Activated CD4-positive, alpha-beta T cell treated with anti-CD3 and anti-CD28 coated beads, Interleukin-2, amount 10 ng/mL, durations not matched to agents 24 days and 14 days (primary cell): ENCODE measurements around the gene INTS4. TPM values are rescaled to one million over a fixed set of nuclear protein-coding genes. Genes with fewer than 3 reads are reported as not detected.
"Not testable (repeated sequence)": the region's sequence is repeated elsewhere in the genome, so short reads cannot be mapped to it uniquely, and the experiment has no call there.

Experiments used
- DNase-seq: peaks from one replicate; pipeline ENCODE4 v3.0.0; 2022
- H3K27ac Mint-ChIP-seq: one replicate; pipeline ENCODE4 v1.8.0; 2022; ENCODE audit warnings: mild to moderate bottlenecking, mixed read lengths
- H3K27me3 Mint-ChIP-seq: one replicate; pipeline ENCODE4 v1.8.0; 2022; ENCODE audit warnings: mixed read lengths
- H3K36me3 Mint-ChIP-seq: one replicate; pipeline ENCODE4 v1.8.0; 2022; ENCODE audit warnings: low read depth, mild to moderate bottlenecking, mixed read lengths
- H3K4me1 Mint-ChIP-seq: one replicate; pipeline ENCODE4 v1.8.0; 2021; ENCODE audit warnings: mixed read lengths
- H3K4me3 Mint-ChIP-seq: one replicate; pipeline ENCODE4 v1.8.0; 2022; ENCODE audit warnings: mild to moderate bottlenecking, moderate library complexity, mixed read lengths
- H3K9me3 Mint-ChIP-seq: one replicate; pipeline ENCODE4 v1.8.0; 2021; ENCODE audit warnings: mixed read lengths
- intact Hi-C: fragments of 100-400 bp; cut with micrococcal nuclease; formaldehyde crosslinking; loops from one replicate; pipeline ENCODE4 v1.15.1; 2023
- total RNA-seq: library from RNA; stranded (reverse); gene quantifications from 2 replicates; pipeline ENCODE4 v1.2.3, GENCODE V29; 2022

The INTS4 gene, protein sequence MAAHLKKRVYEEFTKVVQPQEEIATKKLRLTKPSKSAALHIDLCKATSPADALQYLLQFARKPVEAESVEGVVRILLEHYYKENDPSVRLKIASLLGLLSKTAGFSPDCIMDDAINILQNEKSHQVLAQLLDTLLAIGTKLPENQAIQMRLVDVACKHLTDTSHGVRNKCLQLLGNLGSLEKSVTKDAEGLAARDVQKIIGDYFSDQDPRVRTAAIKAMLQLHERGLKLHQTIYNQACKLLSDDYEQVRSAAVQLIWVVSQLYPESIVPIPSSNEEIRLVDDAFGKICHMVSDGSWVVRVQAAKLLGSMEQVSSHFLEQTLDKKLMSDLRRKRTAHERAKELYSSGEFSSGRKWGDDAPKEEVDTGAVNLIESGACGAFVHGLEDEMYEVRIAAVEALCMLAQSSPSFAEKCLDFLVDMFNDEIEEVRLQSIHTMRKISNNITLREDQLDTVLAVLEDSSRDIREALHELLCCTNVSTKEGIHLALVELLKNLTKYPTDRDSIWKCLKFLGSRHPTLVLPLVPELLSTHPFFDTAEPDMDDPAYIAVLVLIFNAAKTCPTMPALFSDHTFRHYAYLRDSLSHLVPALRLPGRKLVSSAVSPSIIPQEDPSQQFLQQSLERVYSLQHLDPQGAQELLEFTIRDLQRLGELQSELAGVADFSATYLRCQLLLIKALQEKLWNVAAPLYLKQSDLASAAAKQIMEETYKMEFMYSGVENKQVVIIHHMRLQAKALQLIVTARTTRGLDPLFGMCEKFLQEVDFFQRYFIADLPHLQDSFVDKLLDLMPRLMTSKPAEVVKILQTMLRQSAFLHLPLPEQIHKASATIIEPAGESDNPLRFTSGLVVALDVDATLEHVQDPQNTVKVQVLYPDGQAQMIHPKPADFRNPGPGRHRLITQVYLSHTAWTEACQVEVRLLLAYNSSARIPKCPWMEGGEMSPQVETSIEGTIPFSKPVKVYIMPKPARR
- 60.0 and 60.8 TPM in 2 replicates for total RNA-seq

GRCh38 chr11:77994434-77995362, at the start of gene INTS4:
INTS4 (minus strand) TSS chr11:77994668; CDS start chr11:77994643, 25 bp downstream.
- Mint-ChIP-seq H3K4me3 (peak within 1 kb of the TSS; percentile 97), H3K27ac (peak within 1 kb of the TSS; percentile 92), H3K27me3 (peaks cover 2% of the 10 kb centered on the region), H3K4me1 (peaks cover 21% of the 10 kb centered on the region), H3K36me3 (peaks cover 5% of the 10 kb centered on the region), H3K9me3 (no peaks in the 10 kb centered on the region)
- intact Hi-C loops = loop anchor here (1.0 to 2.0 kb wide), 6 partner anchors 52 to 580 kb away; partner anchors contain the start of genes CLNS1A, GAB2, KCTD21 and NARS2
- DNase-seq = peak; percentile 99

DNA sequence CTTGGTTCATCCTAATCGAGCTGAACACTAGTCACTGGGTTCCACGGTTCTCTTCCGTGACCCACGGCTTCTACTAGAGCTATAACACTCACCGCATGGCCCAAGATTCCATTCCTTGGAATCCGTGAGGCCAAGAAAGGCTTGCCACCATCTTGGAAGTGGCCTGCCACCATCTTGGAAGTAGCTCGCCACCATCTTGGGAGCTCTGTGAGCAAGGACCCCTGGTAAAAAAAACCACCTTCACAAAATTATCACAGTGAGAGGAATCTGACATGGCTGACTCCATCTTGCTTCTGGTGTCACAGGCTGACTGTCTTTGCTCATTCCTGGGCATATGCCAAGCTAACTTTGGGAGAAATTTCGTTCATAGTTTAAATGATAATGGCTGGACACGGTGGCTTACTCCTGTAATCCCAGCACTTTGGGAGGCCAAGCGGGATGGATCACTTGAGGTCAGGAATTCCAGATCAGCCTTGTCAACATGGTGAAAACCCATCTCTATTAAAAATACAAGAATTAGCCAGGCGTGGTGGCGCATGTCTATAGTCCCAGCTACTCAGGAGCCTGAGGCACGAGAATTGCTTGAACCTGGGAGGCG, 47.5 kb upstream of the INTS4 start:
- no peak for DNase-seq
- Mint-ChIP-seq H3K9me3 (no peaks in the 10 kb centered on the region), H3K27me3 (peaks cover 4% of the 10 kb centered on the region), H3K4me1 (peaks cover 16% of the 10 kb centered on the region), H3K4me3 (no peak overlapping the region), H3K27ac (peak overlapping the region; percentile 19), H3K36me3 (no peaks in the 10 kb centered on the region)
- intact Hi-C loops = no loop called here

DNA sequence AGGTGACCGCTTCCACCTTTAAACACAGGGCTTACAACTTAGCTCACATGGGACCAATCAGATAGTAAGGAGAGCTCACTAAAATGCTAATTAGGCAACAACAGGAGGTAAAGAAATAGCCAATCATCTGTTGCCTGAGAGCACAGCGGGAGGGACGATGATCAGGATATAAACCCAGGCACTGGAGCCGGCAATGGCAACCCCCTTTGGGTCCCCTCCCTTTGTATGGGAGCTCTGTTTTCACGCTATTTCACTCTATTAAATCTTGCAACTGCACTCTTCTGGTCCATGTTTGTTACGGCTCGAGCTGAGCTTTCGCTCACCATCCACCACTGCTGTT, 46.9 kb upstream of the INTS4 start:
- H3K4me3 Mint-ChIP-seq = not testable (repeated sequence)

DNA sequence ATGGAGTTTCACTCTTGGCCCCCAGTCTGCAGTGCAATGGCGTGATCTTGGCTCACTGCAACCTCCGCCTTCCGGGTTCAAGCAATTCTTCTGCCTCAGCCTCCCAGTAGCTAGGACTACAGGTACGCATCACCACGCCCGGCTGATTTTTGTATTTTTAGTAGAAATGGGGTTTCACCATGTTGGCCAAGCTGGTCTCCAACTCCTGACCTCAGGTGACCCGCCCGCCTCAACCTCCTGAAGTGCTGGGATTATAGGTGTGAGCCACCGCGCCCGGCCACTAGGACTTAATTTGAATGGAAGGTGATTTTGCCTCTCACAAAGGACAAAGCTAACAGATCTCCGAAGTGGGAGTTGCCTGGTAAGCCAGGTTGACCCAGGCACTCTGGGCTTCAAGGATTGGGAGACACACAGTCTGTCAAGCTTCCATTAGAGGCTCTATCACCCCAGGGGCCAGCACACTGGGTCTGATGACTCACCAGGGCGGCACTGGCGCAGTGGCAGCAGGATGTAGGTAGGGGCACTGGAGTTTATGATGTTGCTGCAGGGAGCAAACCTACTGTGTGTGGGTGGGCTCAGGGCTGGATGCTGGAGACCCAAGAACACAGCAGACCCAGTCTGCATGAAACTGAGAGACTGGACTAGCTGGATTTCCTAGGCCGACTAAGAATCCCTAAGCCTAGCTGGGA, 46.4 kb upstream of the INTS4 start:
- intact Hi-C loops = no loop called here
- no peaks in the 10 kb centered on the region for H3K36me3 Mint-ChIP-seq
- no peak overlapping the region for H3K27ac Mint-ChIP-seq
- H3K4me3 Mint-ChIP-seq = no peak overlapping the region
- peaks cover 4% of the 10 kb centered on the region for H3K27me3 Mint-ChIP-seq
- no peaks in the 10 kb centered on the region for H3K9me3 Mint-ChIP-seq
- H3K4me1 Mint-ChIP-seq = peaks cover 11% of the 10 kb centered on the region
- DNase-seq = no peak

More for the DNA sequence above, 46.9 kb upstream of the INTS4 start:
- Mint-ChIP-seq H3K27ac (peak overlapping the region; percentile 19), H3K4me1 (peaks cover 15% of the 10 kb centered on the region)
- intact Hi-C loops, DNase-seq, H3K9me3 Mint-ChIP-seq, H3K36me3 Mint-ChIP-seq, H3K27me3 Mint-ChIP-seq: not testable (repeated sequence)

GRCh38 chr11:78039919-78040671, 45.6 kb upstream of the INTS4 start:
- no peaks in the 10 kb centered on the region for H3K9me3 Mint-ChIP-seq
- no peaks in the 10 kb centered on the region for H3K36me3 Mint-ChIP-seq
- H3K27ac Mint-ChIP-seq = peak overlapping the region; percentile 86
- DNase-seq = peak; percentile 59
- intact Hi-C loops = no loop called here
- peak overlapping the region; percentile 49 for H3K4me3 Mint-ChIP-seq
- peaks cover 10% of the 10 kb centered on the region for H3K4me1 Mint-ChIP-seq
- peaks cover 4% of the 10 kb centered on the region for H3K27me3 Mint-ChIP-seq

GRCh38 chr11:78039391-78039918, 45.0 kb upstream of the INTS4 start:
- H3K4me3 Mint-ChIP-seq = peak overlapping the region; percentile 49
- peak overlapping the region; percentile 86 for H3K27ac Mint-ChIP-seq
- peaks cover 4% of the 10 kb centered on the region for H3K27me3 Mint-ChIP-seq

DNA sequence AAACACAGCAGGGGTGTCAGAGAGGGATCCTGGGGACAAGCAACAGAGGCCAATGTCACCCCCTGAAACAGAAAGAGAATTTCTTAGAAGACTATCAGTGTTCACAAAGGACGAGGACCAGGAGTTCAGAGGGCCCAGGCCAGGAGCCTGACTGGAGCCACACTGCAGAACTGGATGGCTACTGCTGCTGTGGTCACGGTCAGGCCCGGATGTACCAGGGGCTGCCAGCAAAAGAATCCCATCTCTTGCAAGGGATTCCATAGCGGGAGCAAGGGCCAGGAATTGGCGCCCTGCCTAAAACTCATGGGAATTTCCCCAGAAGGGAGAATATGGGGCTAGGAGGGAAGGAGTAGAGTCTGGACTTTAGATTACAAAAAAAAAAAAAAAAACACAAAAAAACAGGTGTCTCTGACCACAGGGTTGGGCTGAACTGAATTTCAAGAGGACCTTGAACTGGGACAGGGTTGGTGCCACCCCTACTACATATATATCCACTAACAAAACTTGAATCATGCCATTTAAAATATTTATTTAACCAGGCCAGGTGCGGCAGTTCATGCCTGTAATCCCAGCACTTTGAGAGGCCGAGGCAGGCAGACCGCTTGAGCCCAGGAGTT, 44.3 kb upstream of the INTS4 start:
- intact Hi-C loops = no loop called here
- Mint-ChIP-seq H3K9me3 (no peaks in the 10 kb centered on the region), H3K4me1 (peaks cover 10% of the 10 kb centered on the region), H3K4me3 (no peak overlapping the region), H3K27ac (no peak overlapping the region), H3K36me3 (no peaks in the 10 kb centered on the region), H3K27me3 (peaks cover 4% of the 10 kb centered on the region)
- no peak for DNase-seq

More at GRCh38 chr11:78039391-78039918, 45.0 kb upstream of the INTS4 start:
- DNase-seq = no peak
- Mint-ChIP-seq H3K9me3 (no peaks in the 10 kb centered on the region), H3K36me3 (no peaks in the 10 kb centered on the region), H3K4me1 (peaks cover 10% of the 10 kb centered on the region)
- intact Hi-C loops = no loop called here

GRCh38 chr11:78037825-78038620, 43.6 kb upstream of the INTS4 start:
- DNase-seq = no peak
- Mint-ChIP-seq H3K36me3 (no peaks in the 10 kb centered on the region), H3K27me3 (no peaks in the 10 kb centered on the region), H3K4me3 (no peak overlapping the region), H3K4me1 (peaks cover 9% of the 10 kb centered on the region), H3K9me3 (no peaks in the 10 kb centered on the region), H3K27ac (no peak overlapping the region)
- intact Hi-C loops = no loop called here

DNA sequence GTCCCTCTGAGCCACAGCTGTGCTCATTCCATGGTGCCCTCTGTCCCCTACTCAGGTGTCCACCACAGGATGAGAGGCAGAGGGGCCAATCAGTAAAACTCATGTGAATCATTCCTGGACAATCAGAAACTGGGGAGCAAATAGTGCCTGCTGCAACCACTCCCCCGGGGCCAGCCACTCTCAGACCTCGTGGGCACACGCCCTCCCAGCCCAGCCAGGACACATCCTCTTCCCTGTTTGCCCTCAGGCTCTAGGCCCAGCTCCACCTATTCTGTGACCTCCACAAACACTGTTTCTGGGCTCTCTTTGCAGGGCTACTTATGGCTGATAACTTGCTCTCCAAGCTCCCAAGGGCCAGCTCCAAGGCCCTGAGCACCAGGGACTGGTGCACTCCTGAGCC, 42.6 kb upstream of the INTS4 start:
- Mint-ChIP-seq H3K4me3 (no peak overlapping the region), H3K27ac (no peak overlapping the region), H3K27me3 (no peaks in the 10 kb centered on the region), H3K9me3 (no peaks in the 10 kb centered on the region), H3K4me1 (peaks cover 9% of the 10 kb centered on the region), H3K36me3 (no peaks in the 10 kb centered on the region)
- no peak for DNase-seq
- intact Hi-C loops = no loop called here

DNA sequence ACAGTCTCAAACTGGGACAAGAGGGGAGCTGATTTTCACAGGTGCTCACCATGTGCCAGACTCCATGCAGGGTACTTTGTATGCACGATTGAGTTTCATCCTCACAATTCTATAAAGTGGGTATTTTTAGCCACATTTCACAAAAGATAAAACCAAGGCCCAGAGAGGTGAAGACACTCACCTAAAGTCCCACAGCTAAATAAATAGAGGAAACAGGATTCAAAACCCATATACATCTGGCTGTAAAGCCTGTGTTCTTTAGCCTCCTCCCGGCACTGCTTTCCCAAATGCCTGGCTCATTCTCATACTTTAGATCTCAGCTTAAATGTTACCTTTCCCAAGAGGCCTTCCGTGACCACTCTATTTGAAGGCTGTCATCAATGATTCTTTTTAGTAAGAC, 41.8 kb upstream of the INTS4 start:
- intact Hi-C loops = no loop called here
- no peak overlapping the region for H3K4me3 Mint-ChIP-seq
- no peaks in the 10 kb centered on the region for H3K9me3 Mint-ChIP-seq
- H3K4me1 Mint-ChIP-seq = peaks cover 9% of the 10 kb centered on the region
- no peak overlapping the region for H3K27ac Mint-ChIP-seq
- DNase-seq = no peak
- no peaks in the 10 kb centered on the region for H3K27me3 Mint-ChIP-seq
- H3K36me3 Mint-ChIP-seq = no peaks in the 10 kb centered on the region

DNA sequence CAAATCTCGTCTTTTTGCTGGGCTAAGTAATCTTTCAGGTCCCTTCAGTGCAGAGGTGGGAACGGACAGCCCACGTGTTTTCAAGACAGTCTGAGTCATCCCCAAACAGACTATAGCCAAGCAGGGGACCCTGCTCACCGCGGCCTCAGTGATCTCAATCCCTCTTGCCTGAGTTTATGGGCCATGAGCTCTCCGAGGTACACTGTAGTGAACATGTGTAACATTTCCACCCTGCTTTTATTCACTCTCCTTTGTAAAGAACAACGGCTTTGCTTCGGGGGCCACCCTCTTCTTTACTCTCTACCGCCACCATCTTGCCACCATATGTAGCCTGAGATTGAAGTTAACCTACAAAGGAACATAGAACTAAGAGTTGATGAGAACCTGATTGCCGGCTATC, 40.2 kb upstream of the INTS4 start:
- DNase-seq = no peak
- Mint-ChIP-seq H3K27me3 (no peaks in the 10 kb centered on the region), H3K9me3 (no peaks in the 10 kb centered on the region), H3K36me3 (no peaks in the 10 kb centered on the region), H3K4me1 (peaks cover under 1% of the 10 kb centered on the region), H3K4me3 (no peak overlapping the region), H3K27ac (no peak overlapping the region)
- intact Hi-C loops = no loop called here
